K562 (cell line): ENCODE measurements around the gene MED13L. TPM values are rescaled to one million over a fixed set of nuclear protein-coding genes. Genes with fewer than 3 reads are reported as not detected.

ENCODE experiments used
- ATAC-seq: fragments of 200-7000 bp; cut with Tn5 transposase; 3 replicates; pipeline ENCODE4 v1.9.1; 2020; ENCODE audit warnings: moderate library complexity
- BruUV-seq: library from RNA; stranded (reverse); fragments of 400-500 nt; replicated peaks from 2 replicates; lab custom pipeline; 2021; lab: Mats Ljungman, UMichigan
- CTCF ChIA-PET: fragments of 300-600 bp; formaldehyde crosslinking; extraction: SDS; loops from one replicate; lab custom pipeline; 2021; ENCODE audit warnings: low intra/inter-chr PET ratio; lab: Yijun Ruan, JAX
- POLR2A ChIA-PET: fragments of 300-600, 350-650 bp; sonication (Branson Sonifier 250); formaldehyde crosslinking; extraction: SDS; loops from one replicate; lab custom pipeline; 2021; ENCODE audit warnings: antibody characterized with exemption, inconsistent platforms; lab: Yijun Ruan, JAX
- DNase-seq, 4 experiments: peaks; one replicate each; pipeline versions ENCODE4 v3.0.0 to v3.0.0-alpha.2; 2011 to 2018; ENCODE audit warnings: low spot score in 3 of 4, mixed read lengths in 3 of 4; ENCODE audit errors: extremely low read depth in 1 of 4
- FAIRE-seq: peaks from 2 replicates; lab custom pipeline; 2011; peaks lifted over from hg19 to GRCh38; lab: Jason Lieb, UNC
- H2AFZ ChIP-seq: 2 replicates; pipeline ENCODE4 v1.6.0; 2011; ENCODE audit warnings: low read depth, low read length, control low read depth, inconsistent platforms
- H3K27ac ChIP-seq: fragments of 200-600 bp; 3 replicates; pipeline ENCODE4 v1.8.0; 2011; ENCODE audit warnings: low read depth, mild to moderate bottlenecking, control low read depth, inconsistent platforms, low read length, moderate library complexity, mixed read lengths; ENCODE audit errors: extremely low read depth
- H3K27me3 ChIP-seq, 2 experiments: fragments of 300-600 bp in 1 of 2; 2 replicates in 1 of 2; 3 replicates in 1 of 2; pipeline versions ENCODE4 v1.6.0 to v1.8.0; 2011; ENCODE audit warnings: inconsistent platforms in 2 of 2, low read length in 2 of 2, mild to moderate bottlenecking in 1 of 2, mixed read lengths in 1 of 2, moderate library complexity in 1 of 2; ENCODE audit not compliant: control insufficient read depth in 2 of 2, insufficient read depth in 2 of 2
- H3K36me3 ChIP-seq: fragments of 300-600 bp; 3 replicates; pipeline ENCODE4 v1.8.0; 2011; ENCODE audit warnings: mild to moderate bottlenecking, low read length, inconsistent platforms; ENCODE audit not compliant: control insufficient read depth, insufficient read depth
- H3K4me1 ChIP-seq, 2 experiments: fragments of 200-600 bp in 1 of 2; replicated peaks in 1 of 2; 2 replicates in 1 of 2; 3 replicates in 1 of 2; pipeline versions ENCODE4 v1.5.1 to v1.8.0; 2011; ENCODE audit warnings: inconsistent platforms in 2 of 2, low read length in 2 of 2, mild to moderate bottlenecking in 1 of 2, mixed read lengths in 1 of 2, moderate library complexity in 1 of 2; ENCODE audit not compliant: control insufficient read depth in 2 of 2, insufficient read depth in 2 of 2
- H3K4me2 ChIP-seq: 2 replicates; pipeline ENCODE4 v1.6.1; 2011; ENCODE audit warnings: low read length, control low read depth, inconsistent platforms, mixed read lengths; ENCODE audit not compliant: insufficient read depth
- H3K4me3 ChIP-seq: fragments of 200-600 bp; sonication (generic), shearing (Covaris generic); 2 replicates; pipeline ENCODE4 v1.5.1; 2016; ENCODE audit warnings: control low read depth, inconsistent platforms
- H3K79me2 ChIP-seq: fragments of 200-600 bp; 3 replicates; pipeline ENCODE4 v1.8.0; 2011; ENCODE audit warnings: low read length, inconsistent platforms; ENCODE audit not compliant: control insufficient read depth, insufficient read depth
- H3K9ac ChIP-seq, 2 experiments: 2 replicates each; pipeline versions ENCODE4 v1.6.0 to v1.6.1; 2011; ENCODE audit warnings: low read depth in 2 of 2, low read length in 2 of 2, control low read depth in 1 of 2, inconsistent platforms in 1 of 2, mild to moderate bottlenecking in 1 of 2, mixed read lengths in 1 of 2; ENCODE audit not compliant: insufficient read depth in 1 of 2
- H3K9me1 ChIP-seq: one replicate; pipeline ENCODE4 v1.6.0; 2011; ENCODE audit warnings: inconsistent platforms, mild to moderate bottlenecking, low read length, moderate library complexity; ENCODE audit not compliant: control insufficient read depth, insufficient read depth
- H3K9me3 ChIP-seq: replicated peaks from 2 replicates; pipeline ENCODE4 v1.5.1; 2011; ENCODE audit warnings: low read depth, low read length, inconsistent platforms; ENCODE audit not compliant: control insufficient read depth, insufficient read depth
- H4K20me1 ChIP-seq: replicated peaks from 2 replicates; pipeline ENCODE4 v1.6.1; 2011; ENCODE audit warnings: low read length, inconsistent platforms, mixed read lengths; ENCODE audit not compliant: control insufficient read depth, insufficient read depth
- FOXK2 ChIP-seq, 2 experiments: fragments of 450-650 bp; IDR thresholded peaks in 1 of 2; conservative IDR thresholded peaks in 1 of 2; 2 replicates each; pipeline ENCODE4 v1.6.1; 2016; ENCODE audit warnings: low read depth in 2 of 2, mild to moderate bottlenecking in 1 of 2
- HMBOX1 ChIP-seq: sonication (generic); IDR thresholded peaks from 2 replicates; pipeline ENCODE4 v1.6.1; 2016
- NR2C2 ChIP-seq, 2 experiments: fragments of 200-800 bp in 1 of 2; sonication (Bioruptor generic) in 1 of 2; sonication (generic) in 1 of 2; formaldehyde crosslinking in 1 of 2; IDR thresholded peaks; 2 replicates each; pipeline versions ENCODE4 v1.6.1 to v1.8.0; 2016 to 2022; ENCODE audit warnings: mild to moderate bottlenecking in 1 of 2, missing compliant biosample characterization in 1 of 2, missing genetic modification characterization in 1 of 2, missing genetic modification reagents in 1 of 2
- TBP ChIP-seq: optimal IDR thresholded peaks from 2 replicates; pipeline ENCODE3; 2011; ENCODE audit warnings: low read depth, low read length, improper control_type of control experiment
- WGBS: fragments of 100-300 bp; shearing (Covaris generic); methylation state at CpG from one replicate; pipeline ENCODE4 v1.1.6; 2016; ENCODE audit warnings: low coverage, mixed read lengths; ENCODE audit not compliant: insufficient coverage; ENCODE audit errors: missing lambda C conversion rate; 5-methylcytosine and 5-hydroxymethylcytosine counted together
- in situ Hi-C: fragments of 300-500 bp; cut with MboI; formaldehyde crosslinking; loops from 4 replicates; pipeline ENCODE4 v1.15.0; 2018; ENCODE audit warnings: inconsistent platforms, mixed read lengths
- intact Hi-C: fragments of 100-400 bp; cut with micrococcal nuclease; formaldehyde crosslinking; loops from 2 replicates; pipeline ENCODE4 v1.14.2; 2022
- polyA plus RNA-seq, 8 experiments: library from polyadenylated mRNA; depleted of rRNA in 4 of 8; stranded (reverse) in 5 of 8; unstranded in 3 of 8; fragments of >200 nt; fragmentation: Nextera tagmentation in 2 of 8; fragmentation: Illumina TruSeq in 1 of 8; extraction: Ambion mirVana in 2 of 8; extraction: Trizol in 1 of 8; gene quantifications; 2 replicates each; pipeline versions ENCODE4 v1.2.1 to v1.2.3, GENCODE V29; 2011 to 2014; ENCODE audit warnings: inconsistent platforms in 1 of 8, missing spikeins in 1 of 8
- total RNA-seq, 7 experiments: library from RNA; depleted of rRNA in 6 of 7; stranded (reverse); fragments of >200 nt in 6 of 7; fragmentation: Illumina TruSeq in 2 of 7; extraction: Trizol in 2 of 7; gene quantifications; 2 replicates each; pipeline versions ENCODE4 v1.2.1 to v1.2.3, GENCODE V29; 2011 to 2021; ENCODE audit warnings: low replicate concordance in 1 of 7

Gene MED13L
- total and polyA plus RNA-seq, 9 of the 15 experiments (the other 6 are each of a cell fraction or from before 2014, with no cell fraction given), result 13.4 to 90.3 (median 36.9) TPM

- WGBS, result 15% methylated on average over 3 of the region's 3 CpGs
These were observed 90.9 kb downstream of the MED13L start for GRCh38 chr12:116186482-116187150.

More at GRCh38 chr12:116186482-116187150, 90.9 kb downstream of the MED13L start:
- peak overlapping the region; percentile 57; the same call in 2 of the 3 replicates for H3K27ac ChIP-seq
- in situ Hi-C loops (no loop called here), intact Hi-C loops (no loop called here)
- DNase-seq (no peak), FAIRE-seq (peak; percentile 11)
- no peak overlapping the region for H2AFZ ChIP-seq
- H3K4me3 ChIP-seq, result no peak overlapping the region
- BruUV-seq, result no TSS peak
- peak overlapping the region in 1 of 2 experiments; percentile 20; a peak in 1 of 4 replicates for H3K9ac ChIP-seq
- no peaks in the 10 kb centered on the region for H3K9me3 ChIP-seq
- peak overlapping the region; percentile 29 for H3K4me2 ChIP-seq
- CTCF ChIA-PET, result interaction anchor here (0.7 kb wide), 1 partner anchor 268 kb away, joined by 3 read pairs; no protein-coding TSS in a partner anchor
- TF ChIP-seq FOXK2 (conservative IDR thresholded peaks at IDR 0.05 in 1 of 2, IDR thresholded peaks at IDR 0.05 in 1 of 2; ENCODE audit: low read depth in 2 of 2) (peak in 1 of 2 experiments; percentile 70; a peak in 2 of 4 replicates), NR2C2 (CRISPR knock-in tag; IDR thresholded peaks at IDR 0.05) (no peak), NR2C2 (tag; IDR thresholded peaks at IDR 0.05) (peak; percentile 25; the same call in 1 of the 2 replicates), HMBOX1 (0 out of 2 replicates have a peak, but pooled peaks have one; percentile 41), TBP (no peak)
- TF ChIP-seq, all 486 proteins: peak for 3
- peaks cover 7 to 31% of the 10 kb centered on the region in 2 experiments; a peak in 3 of 5 replicates for H3K4me1 ChIP-seq
- peaks cover 16% of the 10 kb centered on the region; the same call in 1 of the 2 replicates for H4K20me1 ChIP-seq
- POLR2A ChIA-PET, result interaction anchor here (0.9 to 2.7 kb wide), 4 partner anchors 8 to 13 kb away, joined by 3 to 8 read pairs (median 4); no protein-coding TSS in a partner anchor
- no peaks in the 10 kb centered on the region for H3K27me3 ChIP-seq
- ATAC-seq, result peak; percentile 56
- H3K79me2 ChIP-seq, result peaks cover 99% of the 10 kb centered on the region
- H3K9me1 ChIP-seq, result no peaks in the 10 kb centered on the region
- no peaks in the 10 kb centered on the region for H3K36me3 ChIP-seq
